HT1080 (cell line): ENCODE results near the gene ZNF555. TPM values are rescaled to one million over a fixed set of nuclear protein-coding genes. Genes with fewer than 3 reads are reported as not detected.
A peak's percentile ranks its signal among the peaks of the same experiment; 100 is the strongest.
"Not testable (repeated sequence)": the region's sequence is repeated elsewhere in the genome, so short reads cannot be mapped to it uniquely, and the experiment has no call there.

ENCODE experiments used
- DNase-seq: peaks from one replicate; pipeline ENCODE4 v3.0.0-alpha.2; 2015; ENCODE audit warnings: low read depth
- total RNA-seq: library from RNA; depleted of rRNA; stranded (reverse); fragments of >200 nt; shearing (Covaris generic); gene quantifications from 2 replicates; pipeline ENCODE4 v1.2.3, GENCODE V29; 2014

ZNF555 gene
- total RNA-seq, 1 experiment from 2014 or later, result 0.11 TPM

DNA sequence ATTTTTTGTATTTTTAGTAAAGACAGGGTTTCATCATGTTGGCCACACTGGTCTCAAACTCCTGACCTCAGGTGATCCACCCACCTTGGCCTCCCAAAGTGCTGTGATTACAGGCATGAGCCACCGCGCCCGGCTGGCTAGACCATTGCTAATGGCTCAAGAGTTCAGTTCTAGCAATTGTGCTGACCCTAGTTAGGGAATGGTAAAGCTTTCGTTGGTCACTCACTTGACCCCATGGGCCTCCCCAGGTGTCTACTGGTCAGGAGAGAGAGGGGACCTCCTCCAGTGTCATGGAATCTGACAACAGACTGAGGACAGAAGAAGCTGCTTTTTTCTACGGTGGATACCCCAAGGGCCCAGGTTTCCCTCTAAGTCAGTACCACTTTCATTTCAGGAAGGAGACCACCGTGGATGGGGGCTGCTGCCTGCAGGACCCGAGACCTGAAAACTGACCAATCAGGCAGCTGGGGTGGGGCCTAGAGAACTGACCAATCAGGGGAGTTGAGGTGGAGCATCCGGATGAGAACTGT lies 25.3 kb downstream of the ZNF555 start:
- DNase-seq, result no peak

DNA sequence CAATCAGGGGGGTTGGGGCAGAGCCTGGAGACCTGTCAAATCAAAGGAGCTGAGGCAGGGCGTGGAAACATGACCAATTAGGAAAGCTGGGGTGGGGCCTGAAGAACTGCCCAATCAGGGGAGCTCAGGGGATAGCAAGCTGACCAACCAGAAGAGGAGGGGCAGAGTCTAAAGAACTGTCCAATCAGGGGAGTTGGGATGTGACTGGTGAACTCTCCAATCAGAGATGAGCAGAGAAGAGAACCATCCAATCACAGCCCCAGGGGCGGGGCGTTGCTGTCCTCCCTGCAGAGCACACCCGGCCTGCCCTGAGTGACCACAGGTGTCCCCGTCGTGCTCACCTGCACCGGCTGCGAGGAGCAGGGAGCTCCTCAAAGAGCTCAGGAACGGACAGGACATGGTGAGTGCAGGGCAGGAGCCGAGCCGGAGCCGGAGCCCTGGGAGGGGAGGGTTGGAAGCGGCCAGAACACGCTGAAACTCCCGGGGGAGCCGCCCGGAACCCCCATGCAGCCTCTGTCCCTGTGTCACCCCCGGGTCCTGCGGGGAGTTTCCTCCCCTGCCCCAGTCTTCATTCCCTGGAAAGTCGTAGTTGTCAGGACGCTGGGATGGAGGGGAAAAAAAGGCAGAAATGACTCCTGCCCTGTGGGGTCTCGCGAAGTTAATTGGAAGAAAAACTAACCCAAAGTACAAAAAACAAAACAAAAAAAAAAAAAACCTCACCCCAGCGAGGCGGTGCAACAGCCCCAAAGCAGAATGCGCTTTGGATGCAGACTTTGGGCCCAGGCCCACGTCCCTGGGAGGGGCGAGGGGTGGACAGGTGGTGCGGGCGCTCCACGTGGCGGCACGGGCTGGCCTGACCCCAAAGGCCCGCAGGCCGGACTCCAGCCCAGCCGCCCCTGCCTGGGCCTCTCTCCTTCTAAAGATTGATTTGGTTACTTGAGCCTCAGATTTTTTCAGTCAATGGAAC lies 26.0 kb downstream of the ZNF555 start, which contains the start of gene ZNF556:
Gene ZNF556, plus strand, starts transcription at position 311 of the 967 bp plus-strand sequence. Its CDS starts 87 bp downstream, at position 398.
- peak; percentile 20 for DNase-seq

DNA sequence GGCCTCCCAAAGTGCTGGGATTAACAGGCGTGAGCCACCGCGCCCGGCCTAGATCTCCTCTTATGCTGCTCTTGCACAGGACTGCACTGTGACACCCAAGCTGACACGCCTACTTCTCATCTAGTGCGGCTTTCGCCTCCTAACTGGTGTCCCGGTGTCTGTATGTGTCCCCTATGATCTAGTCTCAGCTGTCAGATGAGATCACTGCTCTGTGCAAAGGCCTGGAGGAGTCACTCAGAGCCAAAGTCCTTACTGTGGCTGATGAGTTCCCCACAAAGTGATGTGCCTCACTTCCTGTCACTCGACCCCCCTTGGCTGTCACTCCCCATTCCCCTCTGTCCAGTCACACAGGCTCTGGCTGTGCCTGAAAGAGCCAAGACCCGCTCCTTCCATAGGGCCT lies 28.3 kb downstream of the ZNF555 start:
- no peak for DNase-seq

DNA sequence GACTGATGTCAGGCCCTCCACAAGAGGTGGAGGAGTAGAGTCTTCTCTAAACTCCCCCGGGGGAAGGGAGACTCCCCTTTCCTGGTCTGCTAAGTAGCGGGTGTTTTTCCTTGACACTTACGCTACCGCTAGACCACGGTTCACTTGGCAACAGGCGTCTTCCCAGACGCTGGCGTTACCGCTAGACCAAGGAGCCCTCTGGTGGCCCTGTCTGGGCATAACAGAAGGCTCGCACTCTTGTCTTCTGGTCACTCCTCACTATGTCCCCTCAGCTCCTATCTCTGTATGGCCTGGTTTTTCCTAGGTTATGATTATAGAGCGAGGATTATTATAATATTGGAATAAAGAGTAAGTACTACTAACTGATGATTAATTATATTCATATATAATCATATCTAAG lies 30.9 kb downstream of the ZNF555 start:
- DNase-seq, result not testable (repeated sequence)

DNA sequence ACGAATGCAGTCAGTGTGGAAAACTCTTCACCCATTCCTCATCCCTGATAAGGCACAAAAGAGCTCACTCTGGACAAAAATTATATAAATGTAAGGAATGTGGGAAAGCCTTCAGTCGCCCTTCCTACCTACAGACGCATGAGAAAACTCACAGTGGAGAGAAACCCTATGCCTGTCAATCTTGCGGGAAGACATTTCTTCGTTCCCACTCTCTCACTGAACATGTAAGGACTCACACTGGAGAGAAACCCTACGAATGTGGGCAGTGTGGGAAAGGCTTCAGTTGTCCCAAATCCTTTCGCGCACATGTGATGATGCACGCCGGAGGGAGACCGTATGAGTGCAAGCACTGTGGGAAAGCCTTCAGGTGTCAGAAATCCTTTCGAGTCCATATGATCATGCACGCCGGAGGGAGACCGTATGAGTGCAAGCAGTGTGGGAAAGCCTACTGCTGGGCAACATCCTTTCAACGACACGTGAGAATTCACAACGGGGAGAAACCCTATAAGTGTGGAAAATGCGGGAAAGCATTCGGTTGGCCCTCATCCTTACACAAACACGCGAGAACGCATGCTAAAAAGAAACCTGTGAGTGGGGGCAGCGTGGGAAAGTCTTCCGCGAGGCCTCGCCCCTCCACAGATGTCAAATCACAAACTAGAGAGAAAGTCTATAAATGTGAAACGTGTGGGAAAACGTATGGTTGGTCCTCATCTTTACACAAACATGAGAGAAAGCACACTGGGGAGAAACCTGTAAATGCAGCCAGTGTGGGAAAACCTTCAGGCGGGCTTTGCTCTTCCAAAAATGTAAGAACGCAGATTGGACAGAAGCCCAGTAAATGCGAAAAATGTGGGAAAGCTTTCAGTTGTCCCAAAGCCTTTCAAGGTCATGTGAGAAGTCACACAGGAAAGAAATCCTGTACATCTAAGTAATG lies 36.4 kb downstream of the ZNF555 start:
- no peak for DNase-seq

DNA sequence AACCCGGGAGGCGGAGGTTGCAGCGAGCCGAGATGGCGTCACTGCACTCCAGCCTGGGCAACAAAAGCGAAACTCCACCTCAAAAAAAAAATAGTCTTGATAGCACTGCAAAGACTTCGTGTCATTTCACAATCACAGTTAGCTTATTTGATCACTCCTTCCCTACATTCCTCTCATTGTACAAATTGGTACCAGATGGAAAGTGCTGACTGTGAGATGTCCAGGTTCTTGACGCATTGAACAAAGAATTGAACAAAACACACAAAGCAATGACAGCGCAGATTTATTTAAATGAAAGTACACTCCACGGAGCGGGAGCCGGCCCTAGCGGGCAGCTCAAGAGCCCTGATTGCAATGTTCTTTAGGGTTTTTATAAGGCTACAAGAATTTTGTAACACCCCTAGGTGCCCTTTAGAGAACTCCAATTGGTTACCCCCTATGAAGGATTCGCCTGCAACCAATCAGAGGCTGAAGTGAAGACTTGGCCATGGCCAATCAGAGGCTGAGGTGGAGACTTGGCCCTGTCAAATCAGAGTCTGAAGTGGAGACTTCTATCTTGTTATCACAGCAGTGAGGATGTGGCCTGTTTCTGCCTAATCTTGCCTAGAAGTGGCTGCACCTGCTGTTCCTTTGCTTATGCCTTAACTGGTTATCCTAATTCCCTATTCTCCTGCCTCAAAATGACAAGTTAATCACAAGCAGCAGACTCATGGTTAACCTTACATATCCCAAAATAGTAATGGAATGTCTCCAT lies 42.6 kb downstream of the ZNF555 start:
- no peak for DNase-seq

DNA sequence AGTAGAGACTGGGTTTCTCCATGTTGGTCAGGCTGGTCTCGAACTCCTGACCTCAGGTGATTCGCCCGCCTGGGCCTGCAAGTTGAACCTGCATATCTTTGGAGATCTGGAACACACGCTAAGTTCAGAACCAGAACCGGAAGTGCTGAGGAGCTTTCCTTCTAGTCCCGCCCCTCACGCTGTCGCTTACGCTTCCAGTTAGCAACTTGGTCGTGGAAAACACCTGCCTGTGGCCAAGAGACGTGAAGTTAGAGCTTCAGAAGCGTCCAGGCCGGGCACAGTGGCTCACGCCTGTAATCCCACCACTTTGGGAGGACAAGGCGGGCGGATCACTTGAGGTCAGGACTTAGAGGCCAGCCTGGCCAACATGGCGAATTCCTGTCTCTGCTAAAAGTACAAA lies 44.5 kb downstream of the ZNF555 start:
- DNase-seq, result no peak

DNA sequence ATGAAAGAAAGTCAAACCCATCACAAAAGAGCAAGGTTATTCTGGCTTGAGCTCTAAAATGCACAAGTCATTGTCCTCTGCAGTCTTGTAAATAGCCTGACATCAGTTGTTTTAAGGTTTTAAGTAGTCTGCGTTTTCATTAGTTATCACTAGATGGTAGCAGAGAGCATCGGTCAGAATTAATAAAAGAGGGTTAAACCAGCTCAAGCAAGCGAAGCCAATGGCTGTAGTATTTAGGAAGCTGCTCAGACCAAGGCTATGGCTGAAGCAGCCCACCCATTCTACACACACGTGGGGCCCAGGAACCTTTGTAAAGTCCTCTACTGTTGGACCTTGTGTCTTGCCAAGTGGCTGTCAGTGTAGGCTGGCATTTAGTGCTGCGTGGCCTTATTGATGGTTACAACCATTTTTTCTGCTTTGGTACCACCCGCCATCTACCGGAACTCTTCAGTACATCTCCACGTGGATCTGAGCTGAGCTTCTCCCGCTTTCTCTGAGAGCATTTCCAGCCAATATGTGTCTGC lies 46.2 kb downstream of the ZNF555 start:
- DNase-seq, result peak; percentile 30

DNA sequence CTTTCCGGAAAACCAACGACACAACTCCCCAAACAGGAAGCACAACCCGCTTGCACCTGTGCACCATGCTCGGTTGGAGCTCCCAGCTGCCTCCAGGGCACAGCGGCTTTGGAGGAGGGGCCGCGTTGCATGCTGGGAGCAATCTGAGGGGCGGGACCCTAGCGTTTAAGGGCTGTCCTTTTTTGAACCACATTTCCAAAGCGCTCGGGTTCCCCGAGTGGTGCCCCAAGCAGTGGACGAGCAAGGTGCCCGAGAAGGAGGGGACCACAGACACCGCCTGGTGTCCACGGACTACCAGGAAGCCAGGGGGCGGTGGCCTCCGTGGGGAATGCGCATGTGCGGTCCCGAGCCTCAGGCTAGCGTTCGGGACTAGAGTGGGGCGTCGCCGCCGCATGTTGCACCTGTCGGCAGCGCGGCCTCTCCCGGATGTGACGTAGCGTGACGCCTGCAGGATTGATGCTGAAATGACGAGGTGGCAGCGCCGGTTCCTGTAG lies 47.5 kb downstream of the ZNF555 start:
- no peak for DNase-seq

DNA sequence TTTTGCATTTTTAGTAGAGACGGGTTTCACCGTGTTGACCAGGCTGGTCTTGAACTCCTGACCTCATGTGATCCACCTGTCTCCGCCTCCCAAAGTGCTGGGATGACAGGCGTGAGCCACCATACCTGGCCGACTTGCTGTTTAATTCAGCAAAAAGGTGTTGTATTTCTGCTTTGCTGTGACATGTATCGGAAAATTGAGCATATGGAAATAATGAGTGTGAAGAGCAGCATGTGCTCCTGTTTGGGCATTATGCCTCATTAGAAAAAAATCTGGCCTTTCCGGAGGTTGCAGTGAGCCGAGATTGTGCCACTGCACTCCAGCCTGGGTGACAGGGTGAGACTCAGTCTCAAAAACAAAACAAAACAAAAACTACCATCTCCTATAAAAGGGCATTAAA lies 49.3 kb downstream of the ZNF555 start:
- DNase-seq, result not testable (repeated sequence)

DNA sequence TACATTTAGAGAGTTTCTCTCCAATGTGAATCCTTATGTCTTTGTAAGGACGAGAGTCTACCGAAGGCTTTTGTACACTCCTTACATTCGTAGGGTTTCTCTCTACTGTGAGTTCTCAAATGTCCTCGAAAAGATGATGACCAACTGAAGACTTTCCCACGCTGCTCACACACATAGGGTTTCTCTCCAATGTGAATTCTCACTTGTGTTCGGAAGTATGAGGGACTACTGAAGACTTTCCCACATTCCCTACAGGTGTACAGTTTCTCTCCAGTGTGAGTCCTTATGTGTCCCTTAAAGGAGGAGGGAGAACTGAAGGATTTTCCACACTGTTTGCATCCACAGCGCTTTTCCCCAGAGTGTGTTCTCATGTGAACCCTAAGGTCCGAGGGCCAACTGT lies 55.4 kb downstream of the ZNF555 start:
- DNase-seq, result no peak

DNA sequence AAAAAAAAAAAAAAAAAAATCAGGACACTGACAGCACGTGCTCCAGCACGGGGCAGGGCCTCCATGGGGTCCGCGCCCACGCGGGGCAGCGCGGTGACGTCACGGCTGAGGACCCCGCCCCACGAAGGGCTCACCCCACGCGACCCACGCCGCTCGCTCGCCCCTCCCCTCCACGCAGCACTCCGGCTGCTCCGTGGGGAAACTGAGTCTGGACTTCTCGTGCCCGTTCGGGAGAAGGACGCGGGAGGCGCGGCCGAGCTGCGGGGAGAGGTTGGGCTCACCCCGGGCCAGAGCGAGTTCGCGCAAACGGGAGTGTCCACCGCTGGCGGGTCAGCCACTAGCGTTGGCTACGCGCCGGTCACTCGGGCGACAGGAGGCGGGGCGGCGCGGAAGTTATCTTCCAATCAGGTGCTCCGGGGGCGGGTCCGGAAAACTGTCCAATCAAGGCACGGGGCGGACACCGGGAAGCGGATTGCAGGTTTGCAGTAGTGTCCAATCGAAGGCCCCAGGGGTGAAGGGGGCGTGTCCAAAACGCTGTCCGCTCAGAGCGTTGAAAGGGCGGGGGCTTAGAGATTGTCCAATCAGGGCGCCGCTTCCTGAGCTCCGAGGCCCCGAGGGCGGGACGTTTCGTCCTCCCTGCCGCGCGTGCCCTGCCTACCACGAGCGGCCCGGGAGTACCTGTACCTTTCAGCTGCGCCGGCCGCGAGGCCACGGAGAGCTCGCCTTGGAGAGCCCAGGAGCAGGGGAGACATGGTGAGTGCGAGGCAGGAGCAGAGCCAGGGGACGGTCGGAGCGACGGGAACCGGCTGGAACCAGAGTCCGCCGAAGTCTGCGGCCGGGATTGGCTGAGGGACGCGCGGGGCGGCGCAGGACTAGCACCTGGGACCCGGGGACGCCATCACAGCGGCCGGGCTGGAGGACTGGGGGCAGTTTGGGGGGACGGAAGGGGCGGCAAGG lies 59.3 kb downstream of the ZNF555 start, which contains the start of gene ZNF57:
Gene ZNF57, plus strand, starts transcription at position 633 of the 957 bp plus-strand sequence. Its CDS starts 118 bp downstream, at position 751.
- peak; percentile 17 for DNase-seq

DNA sequence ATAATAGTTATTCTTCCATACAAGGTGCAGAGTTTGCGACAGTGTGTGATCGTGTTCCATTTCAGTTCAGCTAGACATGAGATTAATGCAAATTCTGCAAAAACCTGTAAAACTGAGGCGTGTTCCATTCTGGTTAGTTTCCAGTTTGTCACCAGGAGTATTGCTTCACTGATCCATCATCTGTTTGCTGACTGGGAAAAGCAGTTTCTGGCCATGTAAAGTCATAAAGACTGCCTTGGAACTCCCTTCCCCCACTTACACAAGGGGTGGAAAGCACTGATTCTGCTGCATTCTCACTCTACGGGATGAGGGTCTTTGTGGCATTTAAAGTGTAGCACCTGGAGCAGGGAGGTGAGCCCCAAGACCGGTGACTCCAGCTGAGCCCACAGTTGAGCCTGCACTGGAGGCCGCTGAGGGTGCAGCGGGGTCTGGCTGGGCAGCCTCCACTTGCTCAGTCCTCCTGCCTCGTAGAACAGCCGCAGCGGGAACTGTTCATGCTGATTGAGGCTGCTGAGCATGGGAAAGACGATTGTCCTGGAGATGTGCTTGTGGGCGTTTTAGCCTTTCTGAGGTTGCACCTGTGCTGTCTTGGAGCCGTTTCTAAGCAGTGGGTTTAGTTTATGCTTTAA lies 61.4 kb downstream of the ZNF555 start:
- DNase-seq, result no peak

DNA sequence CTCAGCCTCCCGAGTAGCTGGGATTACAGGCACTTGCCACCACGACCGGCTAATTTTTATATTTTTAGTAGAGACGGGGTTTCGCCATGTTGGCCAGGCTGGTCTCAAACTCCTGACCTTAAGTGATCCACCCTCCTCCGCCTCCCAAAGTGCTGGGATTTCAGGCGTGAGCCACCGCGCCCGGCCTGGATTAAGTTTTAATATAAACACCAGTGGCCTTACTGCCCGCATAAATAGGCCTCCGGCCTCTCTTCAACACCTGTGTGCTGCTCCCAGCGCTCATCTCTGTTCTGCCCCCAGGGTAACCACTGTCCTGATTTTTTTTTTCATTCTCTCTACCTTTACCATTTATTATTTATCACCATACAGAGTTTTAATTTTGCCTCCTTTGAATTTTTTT lies 62.1 kb downstream of the ZNF555 start:
- DNase-seq, result not testable (repeated sequence)

DNA sequence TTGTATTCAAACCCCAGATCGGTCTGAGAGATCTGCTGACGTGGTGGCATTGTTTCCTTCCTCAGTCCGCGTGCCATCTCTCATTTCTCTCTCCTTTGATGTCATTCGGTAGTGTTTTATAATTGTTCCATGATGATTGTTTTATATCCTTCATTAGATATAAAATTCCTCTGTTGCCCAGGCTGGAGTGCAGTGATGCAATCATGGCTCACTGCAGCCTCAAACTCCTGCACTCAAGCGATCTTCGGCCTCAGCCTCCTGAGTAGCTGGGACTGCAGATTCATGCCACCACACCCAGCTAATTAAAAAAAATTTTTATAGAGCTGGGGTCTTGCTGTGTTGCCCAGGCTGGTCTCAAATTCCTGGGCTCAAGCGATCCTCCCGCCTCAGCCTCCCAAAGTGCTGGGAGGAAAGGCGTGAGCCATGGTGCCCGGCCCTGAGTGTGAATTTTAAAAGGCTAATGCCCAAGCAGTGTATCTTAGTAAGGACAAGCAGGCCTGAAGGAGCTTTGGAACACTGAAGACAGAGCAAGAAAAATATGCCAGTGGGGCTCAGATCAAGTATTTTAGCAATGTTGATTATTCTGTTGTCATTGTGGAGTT lies 64.7 kb downstream of the ZNF555 start:
- DNase-seq, result no peak

DNA sequence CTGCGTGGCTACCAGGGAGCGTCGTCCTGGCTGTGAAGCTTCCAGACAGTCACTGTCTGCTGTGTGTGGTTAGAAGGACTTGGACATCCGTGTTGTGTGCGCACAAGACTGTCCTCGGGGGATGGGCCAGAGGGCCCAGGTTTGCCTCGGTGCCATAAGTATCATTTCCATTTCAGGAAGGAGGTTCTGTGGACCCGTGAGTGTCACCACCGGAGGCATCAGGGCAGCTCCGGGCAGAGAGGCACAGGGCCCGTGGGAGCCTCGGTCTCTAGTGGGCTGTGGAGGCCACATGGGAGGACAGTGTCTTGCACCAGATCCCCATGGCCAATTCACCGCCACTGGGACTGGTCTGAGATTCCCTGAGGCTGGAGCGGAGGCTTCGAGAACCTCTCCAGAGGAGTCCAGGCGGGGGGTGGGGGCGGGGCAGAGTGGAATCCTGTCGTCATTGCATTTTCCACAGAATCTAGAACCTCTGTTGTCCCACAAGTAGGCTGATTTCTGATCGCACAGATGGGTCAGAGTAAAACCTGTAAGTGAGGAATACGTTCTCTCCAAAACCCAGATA lies 65.4 kb downstream of the ZNF555 start:
- DNase-seq, result no peak
